Measurements from ENCODE around the gene DACH2.

The DACH2 gene

DNA sequence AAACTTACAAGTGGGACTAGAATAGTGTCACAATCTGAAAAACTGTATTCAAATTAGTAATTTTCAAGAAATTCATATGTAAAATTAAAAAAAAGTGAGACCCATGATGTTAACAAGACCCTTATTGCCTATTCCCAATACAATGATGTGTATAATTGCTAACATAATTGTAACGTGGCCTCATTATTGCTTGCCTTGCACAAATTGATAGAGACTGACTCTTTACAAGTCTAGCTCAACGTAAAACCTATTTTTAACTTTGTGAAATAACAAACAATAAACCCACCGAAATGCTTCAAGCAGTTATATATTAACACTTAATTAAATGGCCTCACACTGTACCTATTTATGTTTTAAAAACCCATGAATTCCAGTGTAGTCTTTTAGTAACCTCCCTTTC lies 312.5 kb downstream of the DACH2 start:
- TF ChIP-seq EZH2phosphoT487 (IDR thresholded peaks at IDR 0.05; ENCODE audit: borderline replicate concordance) (no peak), CTCF (conservative IDR thresholded peaks at IDR 0.05; ENCODE audit: low read length) (no peak)
- H3K4me2 ChIP-seq (ENCODE audit: low read depth, low read length, poor library complexity, severe bottlenecking), result no peak overlapping the region
- H3K27me3 ChIP-seq (ENCODE audit: insufficient read depth, low read length, poor library complexity, severe bottlenecking), result no peaks in the 10 kb centered on the region
- no peaks in the 10 kb centered on the region for H3K9me3 ChIP-seq (ENCODE audit: insufficient read depth, low read depth, low read length)
- no peaks in the 10 kb centered on the region for H3K4me1 ChIP-seq (ENCODE audit: insufficient read depth, low read length, poor library complexity, severe bottlenecking)
- H2AFZ ChIP-seq (ENCODE audit: low read length), result no peak overlapping the region
- no peaks in the 10 kb centered on the region for H4K20me1 ChIP-seq (ENCODE audit: insufficient read depth, low read length, poor library complexity, severe bottlenecking)
- H3K9ac ChIP-seq (ENCODE audit: low read depth, low read length, poor library complexity, severe bottlenecking), result no peak overlapping the region
- H3K36me3 ChIP-seq (ENCODE audit: insufficient read depth, low read length), result no peaks in the 10 kb centered on the region
- H3F3A ChIP-seq (ENCODE audit: low read depth), result no peaks in the 10 kb centered on the region
- H3K79me2 ChIP-seq (ENCODE audit: insufficient read depth, low read length), result no peaks in the 10 kb centered on the region
- H3K9me2 ChIP-seq (replicated peaks; ENCODE audit: low read depth, low read length), result no peaks in the 10 kb centered on the region
- H3K4me3 ChIP-seq (ENCODE audit: low read length, poor library complexity, severe bottlenecking), result no peak overlapping the region

DNA sequence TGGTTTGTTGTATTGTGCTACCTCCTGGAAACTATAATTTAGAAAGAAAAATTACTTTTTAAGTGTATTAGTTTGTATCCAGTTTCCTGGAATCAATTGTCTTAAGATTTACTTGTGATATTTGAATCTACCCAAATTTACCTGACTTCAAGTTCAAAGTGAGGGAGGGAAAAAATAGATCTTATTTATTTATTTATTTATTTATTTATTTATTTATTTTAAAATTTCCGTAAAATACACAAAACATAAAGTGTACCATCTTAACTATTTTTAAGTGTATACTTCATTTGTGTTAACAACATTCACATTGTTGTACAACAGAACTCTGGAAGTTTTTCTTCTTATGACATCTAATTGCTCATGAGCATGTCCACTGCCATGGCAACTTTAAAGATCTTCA lies 356.0 kb downstream of the DACH2 start:
- no peaks in the 10 kb centered on the region for H3K27me3 ChIP-seq (ENCODE audit: insufficient read depth, low read length, poor library complexity, severe bottlenecking)
- H3K9ac ChIP-seq (ENCODE audit: low read depth, low read length, poor library complexity, severe bottlenecking), result no peak overlapping the region

DNA sequence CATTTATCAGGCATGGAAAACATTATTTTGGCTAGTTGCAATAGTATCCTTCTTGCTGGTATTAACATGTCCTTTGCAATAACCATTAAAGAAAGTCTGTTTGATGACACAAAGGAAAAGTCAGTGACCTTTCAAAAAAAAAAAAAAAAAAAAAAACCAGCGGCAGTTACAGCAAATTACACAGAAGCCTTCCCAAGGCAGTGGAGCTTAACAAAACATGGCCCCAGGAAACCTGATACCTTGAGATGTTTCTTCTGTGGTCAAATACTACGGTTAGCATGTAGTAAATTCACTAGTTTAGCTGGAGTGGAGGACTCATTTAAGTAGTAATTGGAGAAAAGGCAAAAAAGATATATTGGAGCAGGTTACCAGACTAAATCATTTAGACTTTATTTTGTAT lies 359.1 kb downstream of the DACH2 start:
- TF ChIP-seq EZH2phosphoT487 (IDR thresholded peaks at IDR 0.05; ENCODE audit: borderline replicate concordance), result no peak
- TF ChIP-seq CTCF (conservative IDR thresholded peaks at IDR 0.05; ENCODE audit: low read length), result no peak
- H3K4me2 ChIP-seq (ENCODE audit: low read depth, low read length, poor library complexity, severe bottlenecking), result no peak overlapping the region
- H3K36me3 ChIP-seq (ENCODE audit: insufficient read depth, low read length), result no peaks in the 10 kb centered on the region
- no peaks in the 10 kb centered on the region for H3K9me3 ChIP-seq (ENCODE audit: insufficient read depth, low read depth, low read length)
- H3K27me3 ChIP-seq (ENCODE audit: insufficient read depth, low read length, poor library complexity, severe bottlenecking), result no peaks in the 10 kb centered on the region
- H3K4me3 ChIP-seq (ENCODE audit: low read length, poor library complexity, severe bottlenecking), result no peak overlapping the region
- no peaks in the 10 kb centered on the region for H3K9me2 ChIP-seq (replicated peaks; ENCODE audit: low read depth, low read length)
- no peak overlapping the region for H2AFZ ChIP-seq (ENCODE audit: low read length)
- H4K20me1 ChIP-seq (ENCODE audit: insufficient read depth, low read length, poor library complexity, severe bottlenecking), result no peaks in the 10 kb centered on the region
- H3K9ac ChIP-seq (ENCODE audit: low read depth, low read length, poor library complexity, severe bottlenecking), result no peak overlapping the region
- no peaks in the 10 kb centered on the region for H3K4me1 ChIP-seq (ENCODE audit: insufficient read depth, low read length, poor library complexity, severe bottlenecking)
- no peaks in the 10 kb centered on the region for H3K79me2 ChIP-seq (ENCODE audit: insufficient read depth, low read length)
- H3F3A ChIP-seq (ENCODE audit: low read depth), result no peaks in the 10 kb centered on the region

More for the DNA sequence above, 356.0 kb downstream of the DACH2 start:
- no peak for TF ChIP-seq CTCF (conservative IDR thresholded peaks at IDR 0.05; ENCODE audit: low read length)
- no peak for TF ChIP-seq EZH2phosphoT487 (IDR thresholded peaks at IDR 0.05; ENCODE audit: borderline replicate concordance)
- Histone ChIP-seq H3K4me2 (ENCODE audit: low read depth, low read length, poor library complexity, severe bottlenecking) (no peak overlapping the region), H3K4me3 (ENCODE audit: low read length, poor library complexity, severe bottlenecking) (no peak overlapping the region), H3F3A (ENCODE audit: low read depth) (no peaks in the 10 kb centered on the region), H3K79me2 (ENCODE audit: insufficient read depth, low read length) (no peaks in the 10 kb centered on the region), H3K9me2 (replicated peaks; ENCODE audit: low read depth, low read length) (no peaks in the 10 kb centered on the region), H3K36me3 (ENCODE audit: insufficient read depth, low read length) (no peaks in the 10 kb centered on the region), H3K9me3 (ENCODE audit: insufficient read depth, low read depth, low read length) (no peaks in the 10 kb centered on the region), H4K20me1 (ENCODE audit: insufficient read depth, low read length, poor library complexity, severe bottlenecking) (no peaks in the 10 kb centered on the region), H2AFZ (ENCODE audit: low read length) (no peak overlapping the region), H3K4me1 (ENCODE audit: insufficient read depth, low read length, poor library complexity, severe bottlenecking) (no peaks in the 10 kb centered on the region)

Measured in Loucy (cell line).